Upper lobe of right lung (tissue), 1 donor: ENCODE measurements around the gene ENTREP1. TPM values are rescaled to one million over a fixed set of nuclear protein-coding genes. Genes with fewer than 3 reads are reported as not detected.
A peak's percentile ranks its signal among the peaks of the same experiment; 100 is the strongest.

Experiments
- ATAC-seq: fragments of 200-7000 bp; cut with Tn5 transposase; one replicate; pipeline ENCODE4 v1.9.1; 2020; ENCODE audit warnings: mild to moderate bottlenecking, moderate library complexity
- DNase-seq: peaks from one replicate; pipeline ENCODE4 v3.0.0-alpha.2; 2020
- H3K27ac ChIP-seq: fragments of 200-600 bp; one replicate; pipeline ENCODE4 v1.8.0; 2022
- H3K27me3 ChIP-seq: fragments of 200-600 bp; one replicate; pipeline ENCODE4 v1.8.0; 2022; ENCODE audit warnings: mild to moderate bottlenecking
- H3K36me3 ChIP-seq: fragments of 200-600 bp; one replicate; pipeline ENCODE4 v1.8.0; 2022
- H3K4me1 ChIP-seq: fragments of 200-600 bp; one replicate; pipeline ENCODE4 v1.8.0; 2022
- H3K4me3 ChIP-seq: fragments of 200-600 bp; one replicate; pipeline ENCODE4 v1.8.0; 2022; ENCODE audit warnings: mild to moderate bottlenecking
- H3K9me3 ChIP-seq: fragments of 200-600 bp; one replicate; pipeline ENCODE4 v1.8.0; 2022
- CTCF ChIP-seq: fragments of 200-600 bp; IDR thresholded peaks from one replicate; pipeline ENCODE4 v1.8.0; 2022; ENCODE audit warnings: antibody characterized with exemption
- intact Hi-C: fragments of 100-400 bp; cut with DNase I; formaldehyde crosslinking; loops from one replicate; pipeline ENCODE4 v1.11.0; 2022
- total RNA-seq: library from RNA; stranded (reverse); fragmentation: NEBNext Ultra II Directional; extraction: Animal tissue kit (Norgen Biotek cat#: 25700); gene quantifications from one replicate; pipeline ENCODE4 v1.2.1, GENCODE V29; 2021
- donor health status: DM: no; HTN: yes; CAD: no; lungs with severe emphysema.

The ENTREP1 gene
- total RNA-seq, 1 donor from 2014 or later: 34.9 TPM

DNA sequence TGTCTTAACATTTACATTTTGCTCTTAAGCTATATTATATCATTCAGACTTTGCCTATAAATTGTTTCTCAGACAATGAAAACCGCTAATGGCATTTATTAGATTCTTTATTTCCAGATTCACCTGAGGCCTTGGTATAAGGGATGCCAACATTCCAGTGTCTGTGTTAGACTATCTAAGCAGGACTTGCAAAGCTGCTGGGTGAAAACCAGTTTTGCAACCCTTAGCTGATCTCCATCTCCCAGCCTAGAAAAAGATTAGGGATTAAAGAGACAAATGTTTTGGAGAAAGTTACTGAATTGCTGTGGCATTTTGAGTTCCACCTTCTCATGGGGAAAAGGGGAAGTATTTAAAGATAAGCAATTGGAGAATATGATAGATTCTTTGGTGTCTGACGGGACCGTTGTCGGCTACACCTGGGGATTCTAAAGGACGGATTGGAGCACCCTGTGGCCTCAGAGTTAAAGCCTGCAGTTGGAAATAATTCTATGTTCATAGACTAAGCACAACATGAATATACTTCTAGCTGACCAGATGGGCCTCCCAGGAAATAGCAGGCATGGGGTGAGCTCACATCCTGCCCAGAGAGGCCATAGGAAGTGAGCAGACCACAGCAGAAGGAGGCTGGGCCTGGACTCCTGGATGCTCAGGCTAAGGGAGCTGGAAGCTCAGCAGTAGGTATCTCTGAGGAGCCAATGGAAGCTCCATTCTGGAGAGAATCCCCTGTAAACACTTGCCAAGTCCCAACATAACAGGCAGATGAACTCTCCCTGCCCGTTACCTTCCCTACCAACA, 21.8 kb downstream of the ENTREP1 start:
- no peaks in the 10 kb centered on the region for H3K4me1 ChIP-seq
- no peak overlapping the region for H3K27ac ChIP-seq
- ATAC-seq: no peak
- H3K9me3 ChIP-seq: no peaks in the 10 kb centered on the region
- no peak for TF ChIP-seq CTCF
- no peaks in the 10 kb centered on the region for H3K27me3 ChIP-seq
- no peaks in the 10 kb centered on the region for H3K36me3 ChIP-seq
- DNase-seq: no peak
- intact Hi-C loops: no loop called here
- H3K4me3 ChIP-seq: no peak overlapping the region

DNA sequence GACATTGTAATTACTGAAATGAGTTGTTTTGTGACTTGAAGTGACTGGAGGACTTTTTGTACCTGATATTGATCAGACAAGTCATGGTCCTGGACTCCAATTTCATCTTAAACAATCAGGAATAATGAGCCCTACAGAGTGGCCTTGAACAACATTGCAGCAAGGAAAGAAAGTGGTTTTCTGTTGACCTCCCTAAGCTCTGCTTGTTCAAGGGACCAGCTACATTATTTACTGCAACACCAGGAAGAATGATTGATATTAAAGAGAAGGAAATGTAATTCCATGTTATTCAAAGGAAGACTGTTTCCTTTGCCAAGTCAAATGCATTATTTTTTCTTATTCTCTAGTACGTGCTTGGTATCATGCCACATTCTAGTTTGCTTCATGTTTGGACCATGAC, 22.6 kb downstream of the ENTREP1 start:
- Histone ChIP-seq H3K27me3 (no peaks in the 10 kb centered on the region), H3K9me3 (no peaks in the 10 kb centered on the region), H3K27ac (no peak overlapping the region), H3K4me3 (no peak overlapping the region), H3K4me1 (no peaks in the 10 kb centered on the region), H3K36me3 (no peaks in the 10 kb centered on the region)
- intact Hi-C loops: no loop called here
- DNase-seq (no peak), ATAC-seq (no peak)
- no peak for TF ChIP-seq CTCF

DNA sequence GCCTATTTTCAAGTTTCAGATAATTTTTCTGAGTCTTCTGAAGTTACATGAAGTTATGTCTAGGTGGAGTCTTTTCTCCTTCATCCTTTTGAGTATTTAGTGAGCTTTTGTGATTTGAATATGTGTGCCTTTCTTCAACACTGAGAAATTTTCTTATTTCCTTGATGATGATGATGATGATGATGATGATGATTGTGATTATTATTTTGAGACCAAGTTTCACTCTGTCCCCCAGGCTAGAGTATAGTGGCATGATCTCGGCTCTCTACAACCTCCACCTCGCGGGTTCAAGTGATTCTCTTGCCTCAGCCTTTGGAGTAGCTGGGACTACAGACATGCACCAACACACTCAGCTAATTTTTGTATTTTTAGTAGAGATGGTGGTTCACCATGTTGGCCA, 26.2 kb downstream of the ENTREP1 start:
- Histone ChIP-seq H3K27ac (no peak overlapping the region), H3K4me3 (no peak overlapping the region), H3K27me3 (no peaks in the 10 kb centered on the region), H3K4me1 (no peaks in the 10 kb centered on the region), H3K9me3 (no peaks in the 10 kb centered on the region), H3K36me3 (no peaks in the 10 kb centered on the region)
- TF ChIP-seq CTCF: no peak
- DNase-seq (no peak), ATAC-seq (no peak)
- intact Hi-C loops: no loop called here

DNA sequence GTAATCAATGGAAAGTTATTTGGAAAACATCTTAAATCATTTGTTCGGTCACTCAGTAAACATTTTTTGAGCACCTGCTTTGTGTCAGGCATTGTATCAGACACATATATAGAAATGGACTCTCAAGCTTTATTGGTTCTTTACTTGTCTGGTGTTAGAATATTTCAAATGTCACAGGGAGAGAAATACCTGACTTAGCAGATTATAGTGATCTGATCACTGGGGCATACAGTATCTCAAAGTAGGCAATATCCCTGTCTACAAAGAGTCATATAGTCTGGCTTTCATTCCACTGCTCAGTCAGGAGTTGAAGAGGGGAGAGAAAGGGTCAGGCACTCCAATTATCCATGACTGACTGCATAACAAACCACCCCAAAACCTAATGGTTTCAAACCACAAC, 30.2 kb downstream of the ENTREP1 start:
- ATAC-seq: no peak

GRCh38 chr9:69357030-69357775, 32.2 kb downstream of the ENTREP1 start:
- ATAC-seq: peak; percentile 61

More for the DNA sequence above, 30.2 kb downstream of the ENTREP1 start:
- intact Hi-C loops: no loop called here
- no peaks in the 10 kb centered on the region for H3K9me3 ChIP-seq
- TF ChIP-seq CTCF: no peak
- no peak overlapping the region for H3K27ac ChIP-seq
- no peaks in the 10 kb centered on the region for H3K36me3 ChIP-seq
- no peak overlapping the region for H3K4me3 ChIP-seq
- no peaks in the 10 kb centered on the region for H3K4me1 ChIP-seq
- DNase-seq: no peak
- H3K27me3 ChIP-seq: no peaks in the 10 kb centered on the region

More at GRCh38 chr9:69357030-69357775, 32.2 kb downstream of the ENTREP1 start:
- no peaks in the 10 kb centered on the region for H3K4me1 ChIP-seq
- intact Hi-C loops: no loop called here
- H3K36me3 ChIP-seq: no peaks in the 10 kb centered on the region
- TF ChIP-seq CTCF: no peak
- no peak overlapping the region for H3K27ac ChIP-seq
- no peaks in the 10 kb centered on the region for H3K9me3 ChIP-seq
- no peak overlapping the region for H3K4me3 ChIP-seq
- no peaks in the 10 kb centered on the region for H3K27me3 ChIP-seq
- no peak for DNase-seq
